ENCODE measurements around the gene SMIM5.

DNA sequence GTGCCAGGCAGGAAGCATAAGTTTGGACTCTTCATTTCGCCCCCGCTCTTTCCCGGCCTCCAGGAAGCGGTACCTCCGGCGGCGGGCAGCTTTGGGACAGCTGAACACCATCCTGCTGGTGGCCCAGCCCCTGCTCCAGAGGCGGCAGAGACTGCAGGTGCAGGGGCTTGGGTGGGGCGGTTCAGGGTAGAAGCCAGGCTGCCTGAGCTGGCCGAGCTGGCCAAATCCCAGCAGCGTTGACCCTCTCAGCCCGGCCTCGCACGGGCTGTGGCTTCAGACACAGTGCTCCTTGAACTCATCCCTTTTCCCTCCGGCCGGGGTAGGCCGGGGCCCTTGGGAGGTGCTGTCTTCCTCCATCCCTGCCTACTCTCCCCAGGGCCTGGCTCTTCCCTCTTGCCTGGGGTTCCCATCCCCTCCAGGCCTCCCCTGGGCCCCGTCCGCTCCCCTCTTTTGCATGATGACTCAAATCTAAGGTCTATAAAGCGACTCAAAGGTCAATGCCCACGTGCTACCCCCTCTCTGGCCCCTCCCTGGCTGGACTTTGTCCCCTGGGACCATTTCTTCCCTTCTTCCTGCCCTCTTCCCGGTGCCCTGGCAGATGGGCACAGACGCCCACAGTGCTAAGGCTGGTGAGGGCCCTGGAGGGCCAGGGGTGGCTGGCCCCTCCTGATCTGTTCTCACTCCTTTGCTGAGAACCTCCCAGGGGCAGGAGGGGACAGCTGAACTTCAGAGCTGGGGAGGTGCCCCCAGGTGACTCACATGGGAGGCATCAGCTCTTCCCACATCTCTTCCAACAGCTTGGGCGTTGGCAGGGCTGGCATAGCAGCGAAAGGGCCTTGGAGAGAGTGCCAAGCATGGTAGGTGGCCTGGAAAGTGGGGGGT lies 22.9 kb upstream of the SMIM5 start:
- TF ChIP-seq, protein P1, sequence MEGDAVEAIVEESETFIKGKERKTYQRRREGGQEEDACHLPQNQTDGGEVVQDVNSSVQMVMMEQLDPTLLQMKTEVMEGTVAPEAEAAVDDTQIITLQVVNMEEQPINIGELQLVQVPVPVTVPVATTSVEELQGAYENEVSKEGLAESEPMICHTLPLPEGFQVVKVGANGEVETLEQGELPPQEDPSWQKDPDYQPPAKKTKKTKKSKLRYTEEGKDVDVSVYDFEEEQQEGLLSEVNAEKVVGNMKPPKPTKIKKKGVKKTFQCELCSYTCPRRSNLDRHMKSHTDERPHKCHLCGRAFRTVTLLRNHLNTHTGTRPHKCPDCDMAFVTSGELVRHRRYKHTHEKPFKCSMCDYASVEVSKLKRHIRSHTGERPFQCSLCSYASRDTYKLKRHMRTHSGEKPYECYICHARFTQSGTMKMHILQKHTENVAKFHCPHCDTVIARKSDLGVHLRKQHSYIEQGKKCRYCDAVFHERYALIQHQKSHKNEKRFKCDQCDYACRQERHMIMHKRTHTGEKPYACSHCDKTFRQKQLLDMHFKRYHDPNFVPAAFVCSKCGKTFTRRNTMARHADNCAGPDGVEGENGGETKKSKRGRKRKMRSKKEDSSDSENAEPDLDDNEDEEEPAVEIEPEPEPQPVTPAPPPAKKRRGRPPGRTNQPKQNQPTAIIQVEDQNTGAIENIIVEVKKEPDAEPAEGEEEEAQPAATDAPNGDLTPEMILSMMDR (IDR thresholded peaks at IDR 0.05 in 4 of 5, conservative IDR thresholded peaks at IDR 0.05 in 1 of 5), result no peak
- no peak for TF ChIP-seq POLR2A (IDR thresholded peaks at IDR 0.05)

All from gastrocnemius medialis (tissue), 4 donors.